SK-N-MC (cell line): ENCODE results near the gene NLK.

Source experiments
- EZH2 ChIP-seq: fragments of 200-600 bp; sonication (generic); IDR thresholded peaks from one replicate; pipeline ENCODE4 v1.6.1; 2017; ENCODE audit warnings: antibody characterized with exemption
- FOXP2 ChIP-seq: optimal IDR thresholded peaks from 2 replicates; pipeline ENCODE3; 2011; ENCODE audit warnings: mild to moderate bottlenecking, moderate library complexity; ENCODE audit not compliant: insufficient read depth; ENCODE audit errors: extremely low read length, control extremely low read depth
- POLR2AphosphoS5 ChIP-seq: IDR thresholded peaks from 2 replicates; pipeline ENCODE4 v1.6.1; 2012; ENCODE audit warnings: mild to moderate bottlenecking, low read depth, low read length, borderline replicate concordance

DNA sequence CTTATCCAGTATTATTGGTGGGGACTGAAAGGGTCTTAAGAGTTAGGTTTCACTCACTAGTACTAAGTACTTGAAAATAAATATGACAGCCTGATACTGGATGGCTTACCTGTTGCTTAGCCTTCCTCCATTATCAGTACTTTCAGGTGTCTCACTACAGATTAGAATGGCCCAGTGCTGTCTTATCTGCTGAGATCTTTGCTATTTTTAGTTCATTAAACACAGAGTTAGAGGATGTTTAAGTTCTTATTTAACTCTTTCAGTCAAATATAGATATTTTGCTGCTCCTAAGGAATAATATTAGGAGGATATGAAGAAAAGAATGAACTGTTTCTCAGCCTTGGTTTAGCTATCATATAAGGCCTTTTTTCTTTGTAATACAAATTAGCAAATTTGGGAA lies 74.8 kb downstream of the NLK start:
- TF ChIP-seq EZH2, result no peak
- TF ChIP-seq POLR2AphosphoS5, result no peak
- TF ChIP-seq FOXP2, result no peak
